Kidney epithelial cell (primary cell): ENCODE data around the gene GATA5. TPM values are rescaled to one million over a fixed set of nuclear protein-coding genes. Genes with fewer than 3 reads are reported as not detected.

Source experiments
- DNase-seq: peaks from one replicate; pipeline ENCODE4 v3.0.0-alpha.2; 2010; ENCODE audit warnings: low read depth
- H3K27me3 ChIP-seq: 2 replicates; pipeline ENCODE4 v1.6.0; 2011; ENCODE audit warnings: low read length; ENCODE audit not compliant: control insufficient read depth, insufficient read depth
- H3K36me3 ChIP-seq: 2 replicates; pipeline ENCODE4 v1.5.1; 2011; ENCODE audit warnings: low read length; ENCODE audit not compliant: control insufficient read depth, insufficient read depth
- H3K4me3 ChIP-seq: 2 replicates; pipeline ENCODE4 v1.5.1; 2011; ENCODE audit warnings: low read depth, mild to moderate bottlenecking, control low read depth, low read length
- total RNA-seq: library from RNA; depleted of rRNA; stranded (reverse); fragments of >200 nt; gene quantifications from 2 replicates; pipeline ENCODE4 v1.2.3, GENCODE V29; 2015
- TF ChIP-seq, protein P1 (sequence below): IDR thresholded peaks from 2 replicates; pipeline ENCODE4 v1.5.1; 2011; ENCODE audit warnings: mild to moderate bottlenecking, moderate library complexity, low read length, control low read depth, inconsistent platforms; ENCODE audit not compliant: insufficient read depth, poor library complexity, severe bottlenecking

The GATA5 gene
- total RNA-seq, 1 donor from 2014 or later: not detected

DNA sequence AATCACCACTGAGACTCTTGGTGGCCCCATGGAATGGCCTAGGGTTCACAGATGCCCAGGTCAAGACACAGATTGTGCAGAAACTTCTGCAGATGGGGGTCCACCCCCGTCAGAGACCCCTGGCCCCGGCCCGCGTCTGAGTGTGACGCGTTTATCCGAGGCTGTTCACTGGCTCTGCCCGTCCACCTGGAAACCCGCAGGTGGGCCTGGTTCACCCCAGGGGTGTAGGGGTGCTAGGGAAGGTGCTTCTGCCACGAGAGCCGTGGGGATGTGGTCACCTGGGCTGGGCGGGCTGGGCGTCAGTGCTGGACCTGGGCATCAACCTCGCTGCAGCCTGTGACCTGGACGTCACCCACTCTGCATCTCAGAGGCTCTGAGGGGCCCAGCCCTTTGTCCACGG lies 39.5 kb upstream of the GATA5 start:
- Histone ChIP-seq H3K27me3 (peaks cover 48% of the 10 kb centered on the region), H3K36me3 (no peaks in the 10 kb centered on the region), H3K4me3 (no peak overlapping the region)
- no peak for DNase-seq
- TF ChIP-seq, protein P1, sequence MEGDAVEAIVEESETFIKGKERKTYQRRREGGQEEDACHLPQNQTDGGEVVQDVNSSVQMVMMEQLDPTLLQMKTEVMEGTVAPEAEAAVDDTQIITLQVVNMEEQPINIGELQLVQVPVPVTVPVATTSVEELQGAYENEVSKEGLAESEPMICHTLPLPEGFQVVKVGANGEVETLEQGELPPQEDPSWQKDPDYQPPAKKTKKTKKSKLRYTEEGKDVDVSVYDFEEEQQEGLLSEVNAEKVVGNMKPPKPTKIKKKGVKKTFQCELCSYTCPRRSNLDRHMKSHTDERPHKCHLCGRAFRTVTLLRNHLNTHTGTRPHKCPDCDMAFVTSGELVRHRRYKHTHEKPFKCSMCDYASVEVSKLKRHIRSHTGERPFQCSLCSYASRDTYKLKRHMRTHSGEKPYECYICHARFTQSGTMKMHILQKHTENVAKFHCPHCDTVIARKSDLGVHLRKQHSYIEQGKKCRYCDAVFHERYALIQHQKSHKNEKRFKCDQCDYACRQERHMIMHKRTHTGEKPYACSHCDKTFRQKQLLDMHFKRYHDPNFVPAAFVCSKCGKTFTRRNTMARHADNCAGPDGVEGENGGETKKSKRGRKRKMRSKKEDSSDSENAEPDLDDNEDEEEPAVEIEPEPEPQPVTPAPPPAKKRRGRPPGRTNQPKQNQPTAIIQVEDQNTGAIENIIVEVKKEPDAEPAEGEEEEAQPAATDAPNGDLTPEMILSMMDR: no peak

DNA sequence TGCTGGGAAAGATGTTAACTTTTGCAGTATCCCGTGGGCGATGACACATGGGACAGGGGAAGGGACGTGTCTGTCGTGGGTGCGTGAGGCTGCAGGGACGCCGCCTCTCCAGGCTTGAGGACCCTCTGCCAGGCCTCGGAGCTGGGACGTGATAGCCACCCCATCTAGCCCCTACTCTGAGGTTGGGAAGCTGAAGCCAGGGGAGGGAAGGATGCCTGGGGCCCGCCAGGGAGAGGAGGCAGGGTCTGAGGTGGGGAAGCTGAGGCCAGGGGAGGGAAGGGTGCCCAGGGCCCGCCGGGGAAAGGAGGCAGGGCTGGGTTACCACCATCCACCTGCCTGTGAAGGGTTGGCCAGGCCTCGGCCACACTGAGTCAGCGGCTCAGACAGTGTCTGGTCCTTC lies 38.2 kb upstream of the GATA5 start:
- TF ChIP-seq, protein P1: no peak
- peaks cover 48% of the 10 kb centered on the region for H3K27me3 ChIP-seq
- H3K4me3 ChIP-seq: no peak overlapping the region
- DNase-seq: no peak
- no peaks in the 10 kb centered on the region for H3K36me3 ChIP-seq

DNA sequence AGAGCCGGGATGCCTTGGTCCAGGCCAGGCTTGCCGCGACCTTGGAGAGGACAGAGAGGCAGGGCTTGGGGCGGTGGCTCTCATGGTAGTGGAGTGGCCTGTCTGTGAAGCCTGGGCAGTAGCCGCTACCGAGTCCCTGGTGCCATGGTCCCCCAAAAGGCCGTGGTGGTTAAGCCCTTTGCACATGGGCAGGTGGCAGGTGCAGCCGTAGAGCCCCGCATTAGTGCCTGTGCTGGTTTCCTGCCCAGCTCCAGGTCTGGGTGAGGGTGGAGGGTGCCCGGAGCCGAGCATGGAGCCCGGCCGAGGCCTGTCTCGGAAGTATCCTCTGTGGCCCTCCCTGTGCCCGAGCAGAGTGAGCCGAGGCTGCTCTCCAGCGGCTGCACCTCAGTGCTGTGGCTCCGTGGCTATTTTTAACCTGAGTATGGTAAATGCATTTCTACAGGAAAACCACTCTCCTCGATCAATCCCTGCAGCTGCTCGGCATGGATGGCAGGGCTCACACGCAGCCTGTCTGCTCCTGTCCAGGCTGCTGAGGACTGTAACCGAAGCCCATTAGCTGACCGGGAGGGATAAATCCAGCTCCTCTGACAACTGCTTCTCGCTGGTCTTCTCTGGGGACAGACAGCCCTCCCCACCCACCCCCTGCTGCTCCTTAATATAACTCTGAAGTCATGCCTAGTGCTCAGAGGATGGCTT lies 36.3 kb upstream of the GATA5 start:
- Histone ChIP-seq H3K27me3 (peaks cover 47% of the 10 kb centered on the region), H3K4me3 (no peak overlapping the region), H3K36me3 (no peaks in the 10 kb centered on the region)
- TF ChIP-seq, protein P1: no peak
- DNase-seq: no peak

DNA sequence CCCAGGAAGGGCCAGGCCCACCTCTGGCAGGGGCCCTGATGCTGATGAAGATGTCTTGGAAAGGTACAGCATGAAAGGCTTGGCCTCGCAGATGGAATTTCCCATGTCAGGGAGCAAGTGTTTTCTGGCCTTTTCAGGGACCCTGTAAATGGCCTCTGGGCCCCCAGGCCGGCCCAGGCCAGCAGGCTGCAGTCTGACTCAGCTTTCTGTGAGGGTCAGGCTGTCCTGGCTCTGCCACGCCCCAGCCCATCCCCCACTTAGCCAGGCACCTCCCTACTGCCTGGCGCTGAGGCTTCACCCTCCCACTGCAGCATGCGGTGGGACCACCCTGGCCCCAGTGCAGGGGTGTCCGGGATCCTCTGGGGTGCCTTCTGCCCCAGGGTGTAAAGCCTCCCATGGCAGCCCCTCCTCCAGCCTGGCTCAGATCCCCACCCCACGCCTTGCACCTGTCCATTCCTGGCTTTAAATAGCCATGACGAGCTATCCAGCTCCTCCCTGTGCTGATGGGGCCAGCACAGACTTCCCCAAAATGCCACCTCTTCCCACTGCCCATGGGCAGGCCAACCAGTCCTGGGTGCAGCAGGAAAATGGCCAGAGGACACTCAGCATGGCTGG lies 35.6 kb upstream of the GATA5 start:
- TF ChIP-seq, protein P1: no peak
- H3K27me3 ChIP-seq: peaks cover 45% of the 10 kb centered on the region
- H3K4me3 ChIP-seq: no peak overlapping the region
- no peaks in the 10 kb centered on the region for H3K36me3 ChIP-seq
- no peak for DNase-seq

DNA sequence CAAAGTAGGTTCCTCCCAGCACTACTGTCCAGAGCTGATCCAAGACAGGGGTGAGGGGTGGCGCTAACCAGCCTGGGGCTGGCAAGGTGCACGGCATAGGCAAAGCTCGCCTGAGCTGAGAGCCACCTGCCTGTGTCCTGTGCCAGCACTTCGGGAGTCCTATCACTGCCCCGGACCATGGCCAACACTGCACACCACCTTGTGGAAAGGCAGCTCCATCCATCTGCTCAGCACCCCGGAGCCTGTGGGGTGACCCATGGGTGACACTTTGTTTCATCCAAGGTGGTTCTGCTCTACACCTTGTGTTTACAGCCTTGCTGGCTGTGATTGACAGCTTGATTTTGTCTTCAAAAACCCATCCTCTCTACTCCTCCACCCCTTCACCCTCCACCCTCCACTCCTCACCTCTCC lies 32.9 kb upstream of the GATA5 start:
- Histone ChIP-seq H3K27me3 (peaks cover 24% of the 10 kb centered on the region), H3K36me3 (no peaks in the 10 kb centered on the region), H3K4me3 (no peak overlapping the region)
- TF ChIP-seq, protein P1: no peak
- no peak for DNase-seq

DNA sequence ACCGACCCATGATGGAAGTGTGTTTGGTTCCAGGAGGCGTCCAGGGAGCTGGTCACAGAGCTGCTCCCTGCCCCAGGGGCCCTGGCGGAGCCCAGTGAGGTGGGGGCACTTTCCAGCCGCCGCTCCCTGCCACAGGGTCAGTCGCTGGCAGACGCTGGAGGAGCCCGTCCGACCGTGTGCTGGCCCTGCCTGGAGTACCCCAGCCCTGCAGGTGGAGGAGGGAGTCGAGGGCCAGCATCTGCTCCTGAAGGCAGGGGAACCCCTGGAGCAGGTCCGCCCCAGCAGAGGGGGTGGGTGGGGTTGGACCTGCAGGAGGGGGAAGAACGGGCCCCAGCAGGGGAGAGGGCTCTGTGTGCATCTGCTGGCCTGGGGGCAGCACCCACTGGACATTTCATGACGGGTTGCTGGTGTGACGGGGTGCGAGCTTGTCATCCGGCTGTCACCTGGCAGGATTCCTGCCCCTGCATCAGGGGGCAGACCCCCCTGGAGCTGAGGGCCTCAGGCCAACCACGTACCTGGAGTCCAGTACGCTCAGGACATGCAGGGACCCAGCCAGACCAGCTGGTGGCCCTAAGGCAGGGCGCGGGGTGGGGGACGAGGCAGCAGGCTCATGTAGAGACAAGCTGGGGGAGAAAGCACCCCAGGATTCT lies 32.3 kb upstream of the GATA5 start:
- H3K27me3 ChIP-seq: peaks cover 19% of the 10 kb centered on the region
- H3K4me3 ChIP-seq: no peak overlapping the region
- DNase-seq: no peak

More for the DNA sequence above, 32.3 kb upstream of the GATA5 start:
- no peaks in the 10 kb centered on the region for H3K36me3 ChIP-seq
- TF ChIP-seq, protein P1: no peak
